ENCODE data around the gene NACC2. TPM values are rescaled to one million over a fixed set of nuclear protein-coding genes. Genes with fewer than 3 reads are reported as not detected.
"Not testable (repeated sequence)": the region's sequence is repeated elsewhere in the genome, so short reads cannot be mapped to it uniquely, and the experiment has no call there.

The NACC2 gene
- polyA plus RNA-seq, 5 donors: 3.0 to 6.9 (median 5.0) TPM

DNA sequence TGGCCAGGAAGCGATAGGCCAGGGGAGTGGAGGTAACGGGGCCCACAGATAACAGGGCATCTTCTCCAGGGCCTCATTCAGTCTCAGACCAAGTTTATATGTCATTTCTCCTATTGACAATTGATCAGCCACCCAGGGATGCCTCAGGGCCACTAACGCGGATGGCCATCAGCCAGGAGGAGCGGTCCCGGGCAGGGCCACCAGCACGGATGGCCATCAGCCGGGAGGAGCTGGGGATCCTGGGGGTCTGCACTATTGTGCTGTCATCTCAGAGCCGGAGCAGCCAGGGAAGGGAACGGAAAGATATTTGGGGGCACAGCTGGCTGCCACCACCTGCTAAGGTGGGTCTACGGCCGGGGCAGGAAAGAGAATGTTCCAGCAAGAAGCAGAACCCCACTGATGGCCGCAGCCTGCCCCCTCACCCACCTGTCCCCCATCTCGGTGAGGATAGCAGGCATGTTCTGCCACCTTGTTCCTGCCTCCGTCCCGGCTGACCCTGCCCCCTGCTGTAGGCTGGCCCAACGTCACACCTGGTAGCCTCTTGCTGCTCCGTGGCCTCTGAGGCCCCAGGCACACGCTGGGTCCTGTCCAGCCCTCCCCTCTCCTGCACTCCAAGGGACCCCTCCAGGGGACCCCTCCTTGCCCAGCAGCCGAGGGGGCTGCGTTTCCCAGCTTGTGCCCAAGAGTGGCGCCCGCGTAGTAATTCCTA lies 112.4 kb downstream of the NACC2 start:
- DNase-seq: no peak

GRCh38 chr9:135980926-135981630 lies 114.0 kb downstream of the NACC2 start:
- DNase-seq: no peak

DNA sequence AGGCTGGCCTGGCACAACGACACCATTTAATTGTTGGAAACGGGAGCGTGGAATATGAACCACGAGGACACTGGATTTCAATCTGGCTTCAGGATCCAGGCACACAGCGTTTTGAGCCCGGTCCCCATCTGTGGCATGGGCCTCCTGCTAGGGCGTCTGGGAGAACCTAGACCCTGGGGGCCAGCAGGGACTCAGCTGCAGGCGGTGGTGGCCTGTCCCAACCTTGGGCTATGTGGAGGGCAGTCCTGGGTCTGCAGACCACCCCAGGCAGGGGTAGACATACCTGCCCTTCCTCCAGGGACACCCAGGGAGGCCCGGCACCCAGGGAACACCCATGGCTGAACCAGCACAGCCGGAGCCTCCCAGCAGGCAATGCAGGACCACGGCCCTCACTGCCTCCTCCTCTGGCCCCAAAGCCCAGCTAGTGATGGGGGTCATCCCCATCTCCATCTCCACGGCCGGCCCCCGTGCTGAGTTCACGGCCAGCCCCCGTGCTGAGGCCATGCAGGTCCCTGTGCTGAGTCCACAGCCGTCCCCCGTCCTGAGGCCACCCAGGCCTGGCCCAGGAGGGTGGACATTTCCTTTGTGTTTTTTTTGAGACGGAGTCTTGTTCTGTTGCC lies 115.4 kb downstream of the NACC2 start:
- no peak for DNase-seq

DNA sequence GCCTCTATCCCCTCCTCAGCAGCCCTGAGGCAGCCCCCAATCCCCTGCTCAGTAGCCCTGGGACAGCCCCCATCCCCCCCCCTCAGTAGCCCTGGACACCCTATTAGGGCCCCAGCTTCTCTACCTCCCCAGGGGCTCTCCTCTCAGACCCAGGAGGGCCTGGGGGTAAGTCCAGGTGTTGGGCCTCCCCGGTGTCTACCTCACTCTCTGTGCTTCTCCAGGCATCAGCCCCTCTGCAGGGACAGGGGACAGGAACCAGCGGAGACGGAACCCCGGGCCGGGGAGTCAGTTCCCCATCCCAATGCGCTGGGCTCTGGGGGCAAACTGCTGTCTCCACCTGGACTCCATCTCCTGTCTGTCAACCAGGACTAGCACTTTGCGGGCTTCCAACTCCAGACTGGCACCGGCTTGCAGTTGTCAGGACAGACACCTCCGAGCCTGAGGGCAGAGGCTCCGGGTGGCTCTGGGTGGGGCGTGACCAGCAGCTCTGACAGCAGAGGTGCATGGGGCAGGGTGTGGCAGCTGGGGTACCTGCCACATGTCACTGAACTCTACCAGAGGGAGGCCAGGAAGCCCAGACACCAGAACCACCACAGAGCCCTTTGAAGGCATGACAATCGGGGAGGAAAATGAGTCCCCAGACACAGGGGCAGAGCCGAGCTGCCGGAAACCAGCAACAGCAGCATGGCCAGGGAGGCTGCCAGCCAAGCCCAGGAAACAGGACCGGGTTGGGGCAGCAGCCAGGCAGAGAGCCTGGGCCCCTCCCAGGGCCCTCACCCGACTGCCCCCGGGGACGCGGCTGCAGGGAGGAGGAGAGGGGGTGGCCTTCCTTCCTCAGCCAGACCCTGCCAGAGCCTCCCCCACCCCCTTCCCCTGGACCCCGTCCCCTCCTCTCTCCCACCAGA lies 116.2 kb downstream of the NACC2 start:
- DNase-seq: no peak

DNA sequence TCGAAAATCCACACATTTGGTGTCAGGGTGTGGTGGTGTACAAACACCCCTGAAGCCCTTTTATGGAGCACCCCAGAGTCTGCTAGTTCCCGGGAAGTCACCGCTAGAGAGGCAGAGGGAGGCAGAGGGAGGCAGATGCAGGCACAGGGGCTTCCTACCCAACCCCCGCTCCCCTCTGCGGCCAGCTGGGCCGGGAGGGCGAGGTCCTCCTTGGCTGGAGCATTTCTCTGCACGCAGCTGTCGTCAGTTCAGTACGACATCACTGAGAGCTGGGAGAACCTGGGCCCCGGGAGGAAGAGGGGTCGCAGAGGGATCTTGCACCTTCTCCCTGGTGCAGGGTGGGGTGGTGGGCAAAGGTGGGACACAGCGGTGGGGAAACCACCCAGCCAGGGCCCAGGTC lies 118.1 kb downstream of the NACC2 start:
- no peak for DNase-seq

DNA sequence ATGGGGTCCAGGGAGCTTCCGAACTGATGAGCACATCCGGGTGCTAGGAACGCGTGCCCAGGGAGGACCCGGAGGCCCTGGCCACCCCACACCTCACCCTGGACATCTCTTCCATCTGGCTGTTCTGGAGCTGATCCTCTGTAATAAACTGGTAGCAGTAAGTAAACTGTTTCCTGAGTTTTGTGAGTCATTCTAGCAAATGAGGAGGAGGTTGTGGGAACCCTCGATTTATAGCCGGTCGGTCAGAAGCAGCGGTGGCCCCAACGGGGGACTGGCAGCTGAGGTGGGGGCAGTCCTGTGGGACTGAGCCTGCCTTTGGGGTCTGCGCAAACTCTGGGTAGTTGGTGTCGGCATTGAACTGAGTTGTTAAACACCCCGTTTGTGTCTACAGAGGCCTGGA lies 118.6 kb downstream of the NACC2 start:
- DNase-seq: no peak

DNA sequence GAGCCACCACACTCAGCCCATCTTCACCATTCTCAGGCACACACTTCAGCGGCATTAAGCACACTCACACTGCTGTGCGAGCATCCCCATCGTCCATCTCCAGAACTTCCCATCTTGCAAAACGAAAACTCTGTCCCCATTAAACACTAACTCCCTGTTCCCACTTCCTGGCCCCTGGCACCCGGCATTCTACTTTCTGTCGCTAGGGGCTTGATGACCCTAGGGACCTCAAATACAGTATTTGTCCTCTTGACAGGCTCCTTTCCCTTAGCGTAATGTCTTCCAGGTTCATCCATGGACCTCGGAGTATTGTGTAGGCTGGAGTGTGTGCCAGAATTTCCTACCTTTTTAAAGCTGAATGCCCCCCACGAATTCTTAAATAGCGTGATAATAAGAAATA lies 119.3 kb downstream of the NACC2 start:
- no peak for DNase-seq

- DNase-seq: no peak
Observed at GRCh38 chr9:135974220-135974573, 120.9 kb downstream of the NACC2 start.

DNA sequence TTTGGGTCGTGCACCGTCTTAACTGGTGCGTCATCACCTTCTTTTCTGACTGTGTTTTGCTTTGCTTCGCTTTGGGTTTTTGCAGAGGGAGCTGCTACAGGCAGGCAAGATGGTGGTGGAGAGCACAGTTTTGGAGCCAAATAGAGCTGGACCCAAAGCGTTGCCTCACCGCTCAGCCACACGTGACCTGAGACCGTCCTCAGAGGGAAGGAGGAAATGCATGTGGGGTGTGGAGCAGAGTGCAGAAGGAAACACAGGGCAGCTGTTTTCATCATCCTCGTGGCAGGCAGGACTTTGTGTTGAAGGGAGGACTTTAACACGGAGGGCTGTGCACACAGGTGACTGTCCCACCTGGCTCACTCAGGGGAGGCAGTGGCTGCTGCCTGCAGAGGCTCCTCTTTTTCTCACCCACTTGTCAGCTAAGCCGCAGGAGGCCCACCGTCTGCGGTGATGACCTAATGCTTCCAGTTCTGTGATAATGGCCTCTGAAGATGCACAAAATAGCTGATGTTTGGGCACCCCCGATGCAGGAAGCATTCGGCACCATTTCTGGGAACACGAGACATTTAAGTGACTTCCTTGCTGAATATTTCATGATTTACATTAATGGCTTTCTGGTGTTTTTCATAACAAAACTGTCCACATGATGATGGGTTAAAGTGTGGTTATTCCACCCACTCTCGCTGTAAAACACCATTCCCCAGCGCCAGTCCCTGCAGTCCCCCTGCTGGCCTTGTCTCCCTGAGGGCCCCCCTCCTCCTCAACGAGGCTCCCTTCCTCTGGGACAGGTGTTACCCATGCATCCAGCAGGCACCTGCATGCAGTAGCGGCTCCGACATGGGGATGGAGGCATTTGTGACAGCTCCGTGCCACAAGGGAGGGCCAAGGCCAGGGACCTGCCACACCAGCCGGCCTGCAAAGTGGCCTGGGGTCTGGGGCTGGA lies 121.5 kb downstream of the NACC2 start:
- DNase-seq: no peak

GRCh38 chr9:135971892-135972291 lies 123.2 kb downstream of the NACC2 start:
- peak in 1 of 2 donors; percentile 55 for DNase-seq

- DNase-seq: no peak
Observed at GRCh38 chr9:135971111-135971766, 123.8 kb downstream of the NACC2 start.

DNA sequence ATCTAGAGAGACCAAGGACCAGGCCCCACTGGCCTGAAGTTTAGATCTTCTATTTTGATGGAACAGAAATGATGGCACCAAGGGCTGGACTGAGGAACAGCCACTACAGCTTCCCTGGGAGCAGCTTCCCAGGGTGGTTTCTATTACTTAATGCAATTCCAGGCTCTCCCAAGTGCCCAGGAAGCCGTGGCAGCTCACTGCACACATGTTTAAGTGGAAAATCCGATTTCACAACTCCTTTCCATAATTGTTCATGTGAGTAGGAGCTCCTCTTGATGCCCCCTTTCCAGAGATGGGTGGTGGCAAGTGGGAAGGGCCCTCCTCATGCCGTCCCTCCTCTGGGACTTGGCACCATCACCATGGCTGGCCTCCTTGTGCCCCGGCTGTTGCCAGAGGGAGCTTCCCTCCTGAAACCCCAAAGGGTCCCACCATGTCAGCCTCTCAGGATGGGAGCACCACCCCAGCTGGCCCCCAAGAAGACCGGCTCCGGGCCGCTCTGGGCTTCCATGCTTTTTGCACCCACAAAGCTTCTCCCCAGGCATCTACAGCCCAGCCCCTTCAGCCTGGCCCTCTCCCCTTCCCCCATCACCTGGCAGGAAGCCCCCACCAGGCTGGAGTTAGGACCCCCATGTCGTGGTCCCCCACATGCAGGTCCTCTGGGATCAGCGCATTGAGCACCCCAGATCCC lies 124.8 kb downstream of the NACC2 start:
- DNase-seq: no peak

- no peak for DNase-seq
Observed at GRCh38 chr9:135969064-135969683, 125.9 kb downstream of the NACC2 start.

- no peak for DNase-seq
Observed at GRCh38 chr9:135968601-135969000, 126.5 kb downstream of the NACC2 start.

- DNase-seq: no peak
Observed at GRCh38 chr9:135968083-135968476, 127.0 kb downstream of the NACC2 start.

DNA sequence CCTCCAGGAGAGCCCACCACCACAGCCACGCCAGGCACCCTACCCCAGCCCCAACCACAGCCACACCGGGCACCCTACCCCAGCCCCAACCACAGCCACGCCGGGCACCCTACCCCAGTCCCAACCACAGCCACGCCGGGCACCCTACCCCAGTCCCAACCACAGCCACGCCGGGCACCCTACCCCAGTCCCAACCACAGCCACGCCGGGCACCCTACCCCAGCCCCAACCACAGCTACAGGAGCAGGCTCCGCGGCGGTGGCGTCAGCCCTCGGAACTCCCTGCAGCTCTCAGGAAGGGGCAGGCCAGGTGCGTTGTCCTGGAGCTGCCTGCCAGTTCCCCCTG lies 128.2 kb downstream of the NACC2 start:
- not testable (repeated sequence) for DNase-seq

- DNase-seq: no peak
Observed at GRCh38 chr9:135965124-135965756, 129.8 kb downstream of the NACC2 start.

GRCh38 chr9:135963938-135964337 lies 131.2 kb downstream of the NACC2 start:
- DNase-seq: no peak

- no peak for DNase-seq
Observed at GRCh38 chr9:135963338-135963737, 131.8 kb downstream of the NACC2 start.

Data from right lung (tissue), 5 donors.